Choroid plexus epithelial cell (primary cell): ENCODE results near the gene TPCN2.

Source experiments
- DNase-seq: peaks from one replicate; pipeline ENCODE4 v3.0.0-alpha.2; 2010; ENCODE audit warnings: low read depth
- H3K4me3 ChIP-seq: 2 replicates; pipeline ENCODE4 v1.5.1; 2011; ENCODE audit warnings: low read depth, mild to moderate bottlenecking, control low read depth, low read length, moderate library complexity
- TF ChIP-seq, protein P1 (sequence below): conservative IDR thresholded peaks from 2 replicates; pipeline ENCODE4 v1.5.1; 2011; ENCODE audit warnings: low read depth, mild to moderate bottlenecking, control low read depth, inconsistent platforms, low read length, moderate library complexity

TPCN2 gene

DNA sequence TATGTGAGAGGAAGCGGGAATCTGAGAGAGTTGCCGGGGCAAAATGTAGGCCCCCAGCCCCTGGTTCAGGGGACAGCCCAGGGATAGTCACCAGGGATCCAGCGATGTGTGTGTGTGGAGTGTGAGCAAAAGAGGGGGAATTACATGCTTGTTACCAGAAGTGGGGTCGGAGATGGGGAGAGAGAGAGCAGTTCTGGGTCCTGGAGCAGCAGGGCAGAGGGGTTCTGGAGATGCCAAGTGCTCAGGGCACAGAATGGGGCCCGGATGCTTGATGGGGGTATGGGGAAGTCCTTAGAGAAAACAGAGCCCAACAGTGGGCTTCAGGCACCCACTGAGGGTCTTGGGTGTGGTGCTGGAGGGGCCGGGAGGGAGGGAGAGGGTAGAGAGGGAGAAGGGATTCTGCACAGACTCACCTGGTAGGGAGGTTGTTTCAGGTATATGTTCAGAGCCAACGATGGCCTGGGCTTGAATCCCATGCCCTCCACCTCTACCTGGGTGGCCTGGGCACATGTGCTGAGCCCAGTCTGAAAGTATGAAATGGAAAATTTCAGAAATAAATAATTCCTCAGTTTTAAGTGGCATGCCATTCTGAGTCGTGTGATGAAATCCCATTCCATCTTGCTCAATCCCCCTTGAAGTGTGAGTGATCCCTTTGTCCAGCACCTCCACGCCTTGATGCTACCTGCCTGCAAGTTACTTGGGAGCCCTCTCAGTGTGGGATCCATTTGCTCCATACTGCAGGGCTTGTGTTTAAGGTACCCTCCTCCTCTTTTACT is 119.4 kb downstream of the TPCN2 start:
- no peak overlapping the region for H3K4me3 ChIP-seq
- TF ChIP-seq, protein P1, sequence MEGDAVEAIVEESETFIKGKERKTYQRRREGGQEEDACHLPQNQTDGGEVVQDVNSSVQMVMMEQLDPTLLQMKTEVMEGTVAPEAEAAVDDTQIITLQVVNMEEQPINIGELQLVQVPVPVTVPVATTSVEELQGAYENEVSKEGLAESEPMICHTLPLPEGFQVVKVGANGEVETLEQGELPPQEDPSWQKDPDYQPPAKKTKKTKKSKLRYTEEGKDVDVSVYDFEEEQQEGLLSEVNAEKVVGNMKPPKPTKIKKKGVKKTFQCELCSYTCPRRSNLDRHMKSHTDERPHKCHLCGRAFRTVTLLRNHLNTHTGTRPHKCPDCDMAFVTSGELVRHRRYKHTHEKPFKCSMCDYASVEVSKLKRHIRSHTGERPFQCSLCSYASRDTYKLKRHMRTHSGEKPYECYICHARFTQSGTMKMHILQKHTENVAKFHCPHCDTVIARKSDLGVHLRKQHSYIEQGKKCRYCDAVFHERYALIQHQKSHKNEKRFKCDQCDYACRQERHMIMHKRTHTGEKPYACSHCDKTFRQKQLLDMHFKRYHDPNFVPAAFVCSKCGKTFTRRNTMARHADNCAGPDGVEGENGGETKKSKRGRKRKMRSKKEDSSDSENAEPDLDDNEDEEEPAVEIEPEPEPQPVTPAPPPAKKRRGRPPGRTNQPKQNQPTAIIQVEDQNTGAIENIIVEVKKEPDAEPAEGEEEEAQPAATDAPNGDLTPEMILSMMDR = no peak
- DNase-seq = peak; percentile 35

DNA sequence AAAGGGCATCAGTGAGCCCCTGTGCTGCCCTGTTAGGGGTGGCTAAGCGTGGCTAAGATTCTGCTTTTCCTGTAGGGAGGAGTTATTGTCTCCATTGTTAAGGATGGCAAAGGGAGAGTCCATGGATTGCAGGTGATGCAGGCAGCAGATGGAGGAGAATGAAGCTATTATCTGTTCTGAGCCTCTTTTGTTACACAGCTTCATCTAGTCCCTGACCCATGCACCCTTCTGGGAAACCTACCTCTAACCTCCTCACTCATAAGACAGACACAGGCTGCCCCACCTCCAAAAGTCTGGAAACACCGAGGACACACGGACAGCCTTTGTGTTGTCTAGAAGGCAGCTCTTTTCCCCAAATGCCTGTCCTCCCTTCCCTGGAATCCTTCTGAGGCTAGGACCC is 120.7 kb downstream of the TPCN2 start:
- H3K4me3 ChIP-seq = no peak overlapping the region
- DNase-seq = no peak
- TF ChIP-seq, protein P1 = no peak

DNA sequence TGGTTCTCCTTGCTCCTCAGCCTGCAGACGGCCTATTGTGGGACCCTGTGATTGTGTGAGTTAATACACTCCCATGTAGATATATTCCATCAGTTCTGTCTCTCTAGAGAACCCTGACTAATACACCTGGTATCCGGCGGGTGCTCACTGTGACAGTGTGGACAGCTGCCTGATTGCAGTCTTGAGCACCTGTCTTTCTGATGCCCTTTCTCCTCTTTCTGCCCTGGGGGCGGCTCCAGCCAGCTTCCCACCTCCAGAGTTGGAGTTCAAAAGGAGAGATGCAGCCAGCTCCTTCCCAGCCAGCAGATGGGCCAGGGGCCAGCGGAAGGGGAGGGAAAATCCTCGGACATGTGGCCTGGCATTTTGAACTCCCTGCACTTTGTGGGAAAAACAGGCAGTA is 122.0 kb downstream of the TPCN2 start:
- no peak for DNase-seq
- no peak overlapping the region for H3K4me3 ChIP-seq
- TF ChIP-seq, protein P1 = no peak

DNA sequence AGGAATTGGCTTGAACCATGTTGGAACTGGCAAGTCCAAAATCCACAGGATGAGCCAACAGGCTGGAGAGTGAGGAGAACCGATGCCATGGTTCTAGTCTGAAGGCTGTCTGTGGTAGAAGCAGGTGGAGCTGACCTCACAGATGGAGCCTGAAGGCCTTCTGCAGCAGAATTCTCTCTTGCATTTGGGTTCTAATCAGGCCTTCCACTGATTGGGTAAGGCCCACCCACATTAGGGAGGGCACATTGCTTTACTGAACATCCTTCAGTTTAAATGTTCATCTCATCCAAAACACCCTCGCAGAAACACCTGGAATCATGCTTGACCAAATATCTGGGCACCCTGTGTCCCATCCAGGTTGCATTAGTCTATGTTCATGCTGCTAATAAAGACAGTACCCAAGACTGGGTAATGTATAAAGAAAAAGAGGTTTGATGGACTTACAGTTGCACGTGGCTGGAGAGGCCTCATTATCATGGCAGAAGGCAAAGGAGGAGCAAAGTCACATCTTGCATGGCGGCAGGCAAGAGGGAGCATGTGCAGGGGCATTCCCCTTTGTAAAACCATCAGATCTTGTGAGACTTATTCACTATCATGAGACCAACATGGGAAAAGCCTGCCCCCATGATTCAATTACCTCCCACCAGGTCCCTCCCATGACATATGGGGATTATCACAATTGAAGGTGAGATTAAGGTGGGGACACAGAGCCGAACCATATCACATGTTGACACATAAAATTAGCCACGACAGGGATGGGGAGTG is 122.9 kb downstream of the TPCN2 start:
- TF ChIP-seq, protein P1 = no peak
- H3K4me3 ChIP-seq = no peak overlapping the region
- no peak for DNase-seq

DNA sequence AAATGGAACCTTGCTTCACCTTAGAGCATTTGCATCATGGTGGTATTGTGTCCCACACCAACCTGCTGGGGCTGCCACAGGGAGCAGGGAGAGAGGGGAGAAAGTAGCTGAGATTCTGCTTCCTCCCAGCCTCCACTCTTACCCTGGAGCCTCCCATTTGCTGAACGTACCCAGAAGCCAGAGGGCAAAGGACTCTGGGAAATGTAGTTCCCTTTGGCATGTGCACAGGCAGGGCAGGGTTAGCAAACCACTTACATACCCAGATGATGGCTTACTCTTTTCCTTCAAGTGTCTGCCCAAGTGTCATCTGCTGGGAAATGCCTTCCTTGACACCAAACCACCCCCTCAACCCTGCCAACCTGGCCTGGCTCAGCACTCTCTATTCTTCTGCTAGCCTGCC is 123.9 kb downstream of the TPCN2 start:
- peak; percentile 42 for DNase-seq

DNA sequence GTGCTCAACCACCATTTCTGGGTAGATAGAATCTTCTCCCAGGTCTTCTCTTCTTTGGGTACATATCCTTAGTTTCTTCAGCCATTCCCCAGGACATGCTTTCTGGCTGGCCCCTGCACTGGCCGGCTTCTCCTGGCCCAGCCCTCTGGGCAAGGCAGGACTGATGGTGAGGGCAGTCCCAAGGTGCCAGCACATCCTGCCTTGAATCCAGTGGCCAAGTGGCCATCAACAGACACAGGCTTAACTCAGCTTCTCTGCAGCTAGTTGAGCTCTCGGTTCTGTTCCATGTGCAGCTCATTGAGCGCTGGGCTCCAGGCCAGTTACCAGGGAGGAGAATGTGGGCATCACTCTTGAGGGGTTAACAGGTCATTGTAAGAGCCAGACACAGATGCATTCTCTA is 124.6 kb downstream of the TPCN2 start:
- no peak for DNase-seq
- H3K4me3 ChIP-seq = no peak overlapping the region
- TF ChIP-seq, protein P1 = no peak

More for the DNA sequence above, 123.9 kb downstream of the TPCN2 start:
- no peak overlapping the region for H3K4me3 ChIP-seq
- TF ChIP-seq, protein P1 = no peak
